H1 (cell line): ENCODE measurements around the gene DLG5. TPM values are rescaled to one million over a fixed set of nuclear protein-coding genes. Genes with fewer than 3 reads are reported as not detected.

ENCODE experiments used
- CTCF ChIA-PET: fragments of 300-600 bp; sonication (Branson Sonifier 250); formaldehyde crosslinking; loops from one replicate; lab custom pipeline; 2021; ENCODE audit not compliant: partially characterized antibody; lab: Charles Lee
- POLR2A ChIA-PET: fragments of 300-600 bp; sonication (Branson Sonifier 250); formaldehyde crosslinking; loops from one replicate; lab custom pipeline; 2021; ENCODE audit warnings: inconsistent platforms; ENCODE audit not compliant: partially characterized antibody; lab: Charles Lee
- DNase-seq, 2 experiments: peaks; one replicate each; pipeline versions ENCODE4 v3.0.0 to v3.0.0-alpha.2; 2010 to 2022; ENCODE audit warnings: low spot score in 2 of 2, low read depth in 1 of 2, mixed read lengths in 1 of 2
- FAIRE-seq: peaks from 2 replicates; lab custom pipeline; 2011; peaks lifted over from hg19 to GRCh38; lab: Jason Lieb, UNC
- H2AFZ ChIP-seq: 2 replicates; pipeline ENCODE4 v1.8.1; 2012; ENCODE audit warnings: low read length, inconsistent platforms
- H2AK5ac ChIP-seq: 2 replicates; pipeline ENCODE4 v1.6.1; 2013; ENCODE audit warnings: low read depth, low read length
- H2BK120ac ChIP-seq: replicated peaks from 2 replicates; pipeline ENCODE3; 2013; ENCODE audit warnings: low read depth, low read length, inconsistent platforms
- H2BK12ac ChIP-seq: 2 replicates; pipeline ENCODE4 v1.6.1; 2013; ENCODE audit warnings: low read depth, low read length
- H2BK15ac ChIP-seq: 2 replicates; pipeline ENCODE4 v1.6.1; 2013; ENCODE audit warnings: low read length
- H2BK20ac ChIP-seq: 2 replicates; pipeline ENCODE4 v1.6.1; 2013; ENCODE audit warnings: low read length
- H2BK5ac ChIP-seq: 2 replicates; pipeline ENCODE4 v1.6.1; 2013; ENCODE audit warnings: low read depth, low read length
- H3K14ac ChIP-seq: 2 replicates; pipeline ENCODE4 v1.6.1; 2013; ENCODE audit warnings: inconsistent platforms; ENCODE audit not compliant: insufficient read length
- H3K18ac ChIP-seq: 2 replicates; pipeline ENCODE4 v1.6.1; 2013; ENCODE audit warnings: low read length; ENCODE audit errors: extremely low read depth
- H3K23ac ChIP-seq: 2 replicates; pipeline ENCODE4 v1.6.1; 2013; ENCODE audit warnings: inconsistent platforms; ENCODE audit not compliant: insufficient read length
- H3K23me2 ChIP-seq: 2 replicates; pipeline ENCODE4 v1.6.1; 2013; ENCODE audit warnings: low read depth, low read length
- H3K27ac ChIP-seq: 2 replicates; pipeline ENCODE4 v1.6.1; 2011; ENCODE audit warnings: low read depth, low read length, inconsistent platforms
- H3K27me3 ChIP-seq, 4 experiments: replicated peaks in 1 of 4; 1 replicate in 1 of 4; 2 replicates in 3 of 4; pipeline versions ENCODE4 v1.6.1 to v1.8.1; 2011 to 2013; ENCODE audit warnings: low read length in 3 of 4, mild to moderate bottlenecking in 3 of 4, inconsistent platforms in 2 of 4, mixed read lengths in 2 of 4, moderate library complexity in 1 of 4; ENCODE audit not compliant: control insufficient read depth in 3 of 4, insufficient read depth in 3 of 4; ENCODE audit errors: extremely low read depth in 1 of 4
- H3K36me3 ChIP-seq, 4 experiments: 2 replicates each; pipeline versions ENCODE4 v1.6.1 to v1.8.1; 2011 to 2013; ENCODE audit warnings: mild to moderate bottlenecking in 4 of 4, low read length in 3 of 4, moderate library complexity in 2 of 4, control low read depth in 1 of 4, inconsistent platforms in 1 of 4; ENCODE audit not compliant: insufficient read depth in 4 of 4, control insufficient read depth in 2 of 4
- H3K4ac ChIP-seq: replicated peaks from 2 replicates; pipeline ENCODE3; 2013; ENCODE audit warnings: low read length, low read depth, mixed read lengths, inconsistent platforms; ENCODE audit not compliant: insufficient read length
- H3K4me1 ChIP-seq, 4 experiments: replicated peaks in 1 of 4; 1 replicate in 1 of 4; 2 replicates in 3 of 4; pipeline versions ENCODE4 v1.6.1 to v1.8.1; 2011 to 2013; ENCODE audit warnings: low read length in 3 of 4, inconsistent platforms in 2 of 4, mixed read lengths in 1 of 4; ENCODE audit not compliant: insufficient read depth in 4 of 4, control insufficient read depth in 3 of 4
- H3K4me2 ChIP-seq, 2 experiments: 2 replicates each; pipeline versions ENCODE4 v1.6.1 to v1.8.1; 2011 to 2013; ENCODE audit warnings: low read depth in 2 of 2, low read length in 2 of 2, control low read depth in 1 of 2, inconsistent platforms in 1 of 2, mild to moderate bottlenecking in 1 of 2; ENCODE audit not compliant: insufficient read depth in 1 of 2
- H3K4me3 ChIP-seq, 4 experiments: fragments of 200-600, 300-600 bp in 1 of 4; sonication (generic), shearing (Covaris generic), sonication (Bioruptor Twin) in 1 of 4; 2 replicates each; pipeline versions ENCODE4 v1.5.1 to v1.8.1; 2011 to 2016; ENCODE audit warnings: low read length in 4 of 4, low read depth in 3 of 4, control low read depth in 2 of 4, inconsistent platforms in 2 of 4, mild to moderate bottlenecking in 2 of 4, mixed read lengths in 1 of 4, moderate library complexity in 1 of 4; ENCODE audit not compliant: insufficient read depth in 2 of 4; ENCODE audit errors: extremely low read depth in 1 of 4
- H3K56ac ChIP-seq: replicated peaks from 2 replicates; pipeline ENCODE3; 2013; ENCODE audit warnings: low read depth, mild to moderate bottlenecking, mixed read lengths, low read length, inconsistent platforms; ENCODE audit not compliant: insufficient read length
- H3K79me1 ChIP-seq: 2 replicates; pipeline ENCODE4 v1.6.1; 2013; ENCODE audit warnings: low read depth, low read length, control low read depth
- H3K79me2 ChIP-seq, 2 experiments: 2 replicates each; pipeline versions ENCODE4 v1.6.1 to v1.8.1; 2012 to 2013; ENCODE audit warnings: low read length in 2 of 2, mild to moderate bottlenecking in 2 of 2, inconsistent platforms in 1 of 2; ENCODE audit not compliant: insufficient read depth in 2 of 2, control insufficient read depth in 1 of 2
- H3K9ac ChIP-seq, 4 experiments: replicated peaks in 1 of 4; 1 replicate in 1 of 4; 2 replicates in 3 of 4; pipeline versions ENCODE4 v1.6.1 to v1.8.1; 2011 to 2013; ENCODE audit warnings: low read depth in 3 of 4, low read length in 3 of 4, control low read depth in 2 of 4, mild to moderate bottlenecking in 2 of 4, moderate library complexity in 2 of 4, inconsistent platforms in 1 of 4; ENCODE audit errors: extremely low read depth in 1 of 4
- H3K9me3 ChIP-seq, 2 experiments: 2 replicates each; pipeline versions ENCODE4 v1.6.1 to v1.8.1; 2012 to 2013; ENCODE audit warnings: mild to moderate bottlenecking in 2 of 2, moderate library complexity in 2 of 2, control low read depth in 1 of 2, inconsistent platforms in 1 of 2, low read depth in 1 of 2, low read length in 1 of 2, mixed read lengths in 1 of 2; ENCODE audit not compliant: insufficient read depth in 2 of 2
- H4K20me1 ChIP-seq, 2 experiments: replicated peaks in 1 of 2; 2 replicates each; pipeline versions ENCODE3 to v1.8.1; 2011 to 2013; ENCODE audit warnings: inconsistent platforms in 2 of 2, low read length in 2 of 2, mild to moderate bottlenecking in 1 of 2; ENCODE audit not compliant: insufficient read depth in 2 of 2, control insufficient read depth in 1 of 2
- H4K5ac ChIP-seq: 2 replicates; pipeline ENCODE4 v1.6.1; 2013; ENCODE audit warnings: low read length, low read depth, mixed read lengths, inconsistent platforms; ENCODE audit not compliant: insufficient read length
- H4K8ac ChIP-seq: 2 replicates; pipeline ENCODE4 v1.8.0; 2013; ENCODE audit warnings: mild to moderate bottlenecking, moderate library complexity, low read length, inconsistent platforms; ENCODE audit not compliant: insufficient read depth; ENCODE audit errors: extremely low read depth
- H4K91ac ChIP-seq: replicated peaks from 2 replicates; pipeline ENCODE3; 2013; ENCODE audit warnings: low read length, mixed read lengths, inconsistent platforms; ENCODE audit not compliant: insufficient read length
- ASH2L ChIP-seq: fragments of 200-600, 300-600 bp; sonication (generic); IDR thresholded peaks from one replicate; pipeline ENCODE4 v1.7.1; 2017; ENCODE audit warnings: low read length
- BACH1 ChIP-seq: IDR thresholded peaks from 2 replicates; pipeline ENCODE4 v1.6.1; 2012; ENCODE audit warnings: low read length, improper control_type of control experiment
- CHD1 ChIP-seq: IDR thresholded peaks from 2 replicates; pipeline ENCODE4 v1.6.1; 2012; ENCODE audit warnings: low read depth, low read length, improper control_type of control experiment
- KDM1A ChIP-seq: fragments of 200-600, 300-600 bp; sonication (generic); IDR thresholded peaks from 2 replicates; pipeline ENCODE4 v1.7.1; 2016; ENCODE audit warnings: mild to moderate bottlenecking, low read length, borderline replicate concordance
- KDM5A ChIP-seq: fragments of 200-600 bp; IDR thresholded peaks from 2 replicates; pipeline ENCODE4 v1.7.1; 2012; ENCODE audit warnings: mild to moderate bottlenecking, low read length, inconsistent platforms, mixed read lengths
- MAFK ChIP-seq: IDR thresholded peaks from 2 replicates; pipeline ENCODE4 v1.6.1; 2012; ENCODE audit warnings: low read depth, mild to moderate bottlenecking, improper control_type of control experiment, low read length
- NANOG ChIP-seq: IDR thresholded peaks from 2 replicates; pipeline ENCODE4 v1.6.1; 2011; ENCODE audit warnings: low read length, low read depth, mild to moderate bottlenecking, inconsistent platforms; ENCODE audit not compliant: insufficient read depth, poor library complexity, severe bottlenecking
- POLR2A ChIP-seq, 2 experiments: IDR thresholded peaks; 1 replicate in 1 of 2; 2 replicates in 1 of 2; pipeline ENCODE4 v1.6.1; 2011; ENCODE audit warnings: low read depth in 2 of 2, low read length in 2 of 2, mild to moderate bottlenecking in 2 of 2; ENCODE audit errors: control extremely low read depth in 1 of 2
- RXRA ChIP-seq: IDR thresholded peaks from 2 replicates; pipeline ENCODE4 v1.6.1; 2011; ENCODE audit warnings: low read depth, mild to moderate bottlenecking, low read length, moderate library complexity; ENCODE audit not compliant: insufficient read depth
- SAP30 ChIP-seq: fragments of 300-600 bp; sonication (generic); IDR thresholded peaks from 2 replicates; pipeline ENCODE4 v1.7.1; 2012; ENCODE audit warnings: low read length, moderate library complexity, mild to moderate bottlenecking, inconsistent platforms; ENCODE audit not compliant: insufficient read depth, insufficient replicate concordance
- SIN3A ChIP-seq, 2 experiments: IDR thresholded peaks in 1 of 2; conservative IDR thresholded peaks in 1 of 2; 2 replicates each; pipeline ENCODE4 v1.6.1; 2011 to 2012; ENCODE audit warnings: low read length in 2 of 2, improper control_type of control experiment in 1 of 2, low read depth in 1 of 2, mild to moderate bottlenecking in 1 of 2
- USF2 ChIP-seq: IDR thresholded peaks from 2 replicates; pipeline ENCODE4 v1.6.1; 2011; ENCODE audit warnings: low read length, improper control_type of control experiment
- WGBS, 2 experiments: shearing (Covaris generic) in 1 of 2; methylation state at CpG; one replicate each; pipeline versions ENCODE4 v1.1.6 to v1.1.7; 2013 to 2015; ENCODE audit warnings: low lambda C conversion rate in 2 of 2, mixed read lengths in 2 of 2, inconsistent platforms in 1 of 2, low coverage in 1 of 2, missing lambda C conversion rate in 1 of 2; ENCODE audit not compliant: insufficient replicate concordance in 2 of 2, insufficient coverage in 1 of 2, insufficient read length in 1 of 2; ENCODE audit errors: extremely low coverage in 1 of 2, missing lambda C conversion rate in 1 of 2; 5-methylcytosine and 5-hydroxymethylcytosine counted together
- polyA plus RNA-seq, 7 experiments: library from polyadenylated mRNA; depleted of rRNA in 3 of 7; stranded (reverse) in 5 of 7; unstranded in 2 of 7; fragments of >200 nt in 5 of 7; fragments of 200-250 nt in 2 of 7; gene quantifications; 1 replicate in 5 of 7; 2 replicates in 1 of 7; 4 replicates in 1 of 7; pipeline versions ENCODE4 v1.2.1 to v1.2.3, GENCODE V29; 2011 to 2013; ENCODE audit warnings: missing spikeins in 2 of 7, mixed read lengths in 2 of 7
- total RNA-seq: library from RNA; stranded (reverse); fragmentation: NEBNext Ultra II Directional; extraction: Animal tissue kit (Norgen Biotek cat#: 25700); gene quantifications from 2 replicates; pipeline ENCODE4 v1.2.1, GENCODE V29; 2021

DLG5 gene
- total and polyA plus RNA-seq, 2 of the 8 experiments (the other 6 are each of a cell fraction or from before 2014, with no cell fraction given) = 15.6 to 71.4 TPM

- Histone ChIP-seq H3K56ac (no peak overlapping the region), H2BK120ac (no peak overlapping the region), H3K4me3 (no peak overlapping the region), H3K9ac (no peak overlapping the region; a peak in 1 of 7 replicates), H3K14ac (no peak overlapping the region), H2AK5ac (no peak overlapping the region), H3K27me3 (no peaks in the 10 kb centered on the region), H4K5ac (no peak overlapping the region), H3K27ac (no peak overlapping the region), H3K36me3 (peaks cover 0 to 11% (median 6%) of the 10 kb centered on the region in 4 experiments; a peak in 6 of 8 replicates), H2BK20ac (no peak overlapping the region), H2BK15ac (no peak overlapping the region), H2AFZ (no peak overlapping the region), H4K20me1 (no peaks in the 10 kb centered on the region), H4K91ac (no peak overlapping the region), H3K23me2 (no peaks in the 10 kb centered on the region), H3K79me2 (no peaks in the 10 kb centered on the region), H3K4me2 (no peak overlapping the region), H3K23ac (no peak overlapping the region), H3K4me1 (no peaks in the 10 kb centered on the region), H4K8ac (no peak overlapping the region), H3K18ac (no peak overlapping the region), H2BK5ac (no peak overlapping the region), H3K4ac (no peak overlapping the region), H3K79me1 (no peaks in the 10 kb centered on the region), H2BK12ac (no peak overlapping the region), H3K9me3 (peaks cover 0 to 2% of the 10 kb centered on the region in 2 experiments; a peak in 1 of 4 replicates)
- ChIA-PET CTCF (interaction anchor here (1.9 kb wide), 1 partner anchor 55 kb away, joined by 5 read pairs; no protein-coding TSS in a partner anchor), POLR2A (no interaction called here)
- FAIRE-seq (no peak), DNase-seq (no peak)
- 94% methylated on average over 8 of the region's 8 CpGs; no CpG with 5 or more reads in 1 of the 2 experiments for WGBS, 2 experiments
- TF ChIP-seq MAFK = no peak
- no peak for TF ChIP-seq RXRA
- TF ChIP-seq KDM1A = no peak
- no peak for TF ChIP-seq USF2
- no peak for TF ChIP-seq CHD1
- TF ChIP-seq ASH2L = no peak
- no peak for TF ChIP-seq BACH1
- no peak for TF ChIP-seq NANOG
- no peak for TF ChIP-seq KDM5A
- no peak for TF ChIP-seq SAP30
- no peak for TF ChIP-seq POLR2A (IDR thresholded peaks at IDR 0.05; ENCODE audit: control extremely low read depth in 1 of 2, low read depth in 2 of 2, low read length in 2 of 2)
- no peak for TF ChIP-seq SIN3A (conservative IDR thresholded peaks at IDR 0.05 in 1 of 2, IDR thresholded peaks at IDR 0.05 in 1 of 2; ENCODE audit: low read depth in 1 of 2, low read length in 2 of 2)
Measured at GRCh38 chr10:77782328-77783061, 144.1 kb downstream of the DLG5 start.
